ENCODE measurements around the gene SHISA2.

SHISA2 gene

GRCh38 chr13:26062853-26063444 is 11.1 kb upstream of the SHISA2 start:
- Histone ChIP-seq H3K27me3 (ENCODE audit: control insufficient read depth, insufficient read depth, low read length) (no peaks in the 10 kb centered on the region), H3K4me3 (ENCODE audit: low read depth, low read length) (no peak overlapping the region), H3K9ac (ENCODE audit: low read depth, low read length) (no peak overlapping the region), H3K9me3 (ENCODE audit: control insufficient read depth, insufficient read depth, low read length) (no peaks in the 10 kb centered on the region), H3K36me3 (ENCODE audit: control insufficient read depth, insufficient read depth, low read length) (no peaks in the 10 kb centered on the region), H3K4me1 (ENCODE audit: control insufficient read depth, insufficient read depth, low read length) (no peaks in the 10 kb centered on the region)

GRCh38 chr13:26061947-26062346 is 10.1 kb upstream of the SHISA2 start:
- H3K4me3 ChIP-seq (ENCODE audit: low read depth, low read length) = no peak overlapping the region
- H3K9ac ChIP-seq (ENCODE audit: low read depth, low read length) = no peak overlapping the region
- H3K27me3 ChIP-seq (ENCODE audit: control insufficient read depth, insufficient read depth, low read length) = no peaks in the 10 kb centered on the region
- H3K36me3 ChIP-seq (ENCODE audit: control insufficient read depth, insufficient read depth, low read length) = no peaks in the 10 kb centered on the region
- H3K9me3 ChIP-seq (ENCODE audit: control insufficient read depth, insufficient read depth, low read length) = no peaks in the 10 kb centered on the region
- H3K4me1 ChIP-seq (ENCODE audit: control insufficient read depth, insufficient read depth, low read length) = no peaks in the 10 kb centered on the region

- Histone ChIP-seq H3K36me3 (ENCODE audit: control insufficient read depth, insufficient read depth, low read length) (no peaks in the 10 kb centered on the region), H3K9me3 (ENCODE audit: control insufficient read depth, insufficient read depth, low read length) (no peaks in the 10 kb centered on the region)
Measured at GRCh38 chr13:26061256-26061655, 9.4 kb upstream of the SHISA2 start.

GRCh38 chr13:26060357-26060756 is 8.5 kb upstream of the SHISA2 start:
- Histone ChIP-seq H3K9me3 (ENCODE audit: control insufficient read depth, insufficient read depth, low read length) (no peaks in the 10 kb centered on the region), H3K36me3 (ENCODE audit: control insufficient read depth, insufficient read depth, low read length) (no peaks in the 10 kb centered on the region), H3K27me3 (ENCODE audit: control insufficient read depth, insufficient read depth, low read length) (no peaks in the 10 kb centered on the region), H3K4me1 (ENCODE audit: control insufficient read depth, insufficient read depth, low read length) (no peaks in the 10 kb centered on the region), H3K4me3 (ENCODE audit: low read depth, low read length) (no peak overlapping the region), H3K9ac (ENCODE audit: low read depth, low read length) (no peak overlapping the region)

More at GRCh38 chr13:26061256-26061655, 9.4 kb upstream of the SHISA2 start:
- Histone ChIP-seq H3K4me1 (ENCODE audit: control insufficient read depth, insufficient read depth, low read length) (no peaks in the 10 kb centered on the region), H3K9ac (ENCODE audit: low read depth, low read length) (no peak overlapping the region), H3K27me3 (ENCODE audit: control insufficient read depth, insufficient read depth, low read length) (no peaks in the 10 kb centered on the region), H3K4me3 (ENCODE audit: low read depth, low read length) (no peak overlapping the region)

GRCh38 chr13:26058704-26059103 is 6.9 kb upstream of the SHISA2 start:
- Histone ChIP-seq H3K4me3 (ENCODE audit: low read depth, low read length) (no peak overlapping the region), H3K27me3 (ENCODE audit: control insufficient read depth, insufficient read depth, low read length) (no peaks in the 10 kb centered on the region), H3K9me3 (ENCODE audit: control insufficient read depth, insufficient read depth, low read length) (no peaks in the 10 kb centered on the region), H3K9ac (ENCODE audit: low read depth, low read length) (no peak overlapping the region), H3K4me1 (ENCODE audit: control insufficient read depth, insufficient read depth, low read length) (no peaks in the 10 kb centered on the region), H3K36me3 (ENCODE audit: control insufficient read depth, insufficient read depth, low read length) (no peaks in the 10 kb centered on the region)

GRCh38 chr13:26054896-26055295 is 3.1 kb upstream of the SHISA2 start:
- Histone ChIP-seq H3K9me3 (ENCODE audit: control insufficient read depth, insufficient read depth, low read length) (no peaks in the 10 kb centered on the region), H3K36me3 (ENCODE audit: control insufficient read depth, insufficient read depth, low read length) (no peaks in the 10 kb centered on the region), H3K9ac (ENCODE audit: low read depth, low read length) (no peak overlapping the region), H3K4me1 (ENCODE audit: control insufficient read depth, insufficient read depth, low read length) (peaks cover 3% of the 10 kb centered on the region), H3K27me3 (ENCODE audit: control insufficient read depth, insufficient read depth, low read length) (peaks cover 32% of the 10 kb centered on the region), H3K4me3 (ENCODE audit: low read depth, low read length) (no peak overlapping the region)

- H3K4me3 ChIP-seq (ENCODE audit: low read depth, low read length) = no peak overlapping the region
- H3K9me3 ChIP-seq (ENCODE audit: control insufficient read depth, insufficient read depth, low read length) = no peaks in the 10 kb centered on the region
- H3K27me3 ChIP-seq (ENCODE audit: control insufficient read depth, insufficient read depth, low read length) = peaks cover 46% of the 10 kb centered on the region
- peaks cover 3% of the 10 kb centered on the region for H3K4me1 ChIP-seq (ENCODE audit: control insufficient read depth, insufficient read depth, low read length)
- no peaks in the 10 kb centered on the region for H3K36me3 ChIP-seq (ENCODE audit: control insufficient read depth, insufficient read depth, low read length)
- H3K9ac ChIP-seq (ENCODE audit: low read depth, low read length) = no peak overlapping the region
Measured at GRCh38 chr13:26053418-26053980, 1.7 kb upstream of the SHISA2 start.

- Histone ChIP-seq H3K4me1 (ENCODE audit: control insufficient read depth, insufficient read depth, low read length) (peaks cover 3% of the 10 kb centered on the region), H3K27me3 (ENCODE audit: control insufficient read depth, insufficient read depth, low read length) (peaks cover 52% of the 10 kb centered on the region), H3K36me3 (ENCODE audit: control insufficient read depth, insufficient read depth, low read length) (no peaks in the 10 kb centered on the region), H3K4me3 (ENCODE audit: low read depth, low read length) (peak overlapping the region; percentile 61), H3K9me3 (ENCODE audit: control insufficient read depth, insufficient read depth, low read length) (no peaks in the 10 kb centered on the region), H3K9ac (ENCODE audit: low read depth, low read length) (no peak overlapping the region)
Measured at GRCh38 chr13:26052337-26052736, 521 bp upstream of the SHISA2 start.

- peaks cover 54% of the 10 kb centered on the region for H3K27me3 ChIP-seq (ENCODE audit: control insufficient read depth, insufficient read depth, low read length)
- peaks cover 3% of the 10 kb centered on the region for H3K36me3 ChIP-seq (ENCODE audit: control insufficient read depth, insufficient read depth, low read length)
- peaks cover 3% of the 10 kb centered on the region for H3K4me1 ChIP-seq (ENCODE audit: control insufficient read depth, insufficient read depth, low read length)
- H3K4me3 ChIP-seq (ENCODE audit: low read depth, low read length) = peak overlapping the region; percentile 41
- peak overlapping the region; percentile 47 for H3K9ac ChIP-seq (ENCODE audit: low read depth, low read length)
- no peaks in the 10 kb centered on the region for H3K9me3 ChIP-seq (ENCODE audit: control insufficient read depth, insufficient read depth, low read length)
Measured at GRCh38 chr13:26051231-26051656, 572 bp downstream of the SHISA2 start.

- peaks cover 3% of the 10 kb centered on the region for H3K4me1 ChIP-seq (ENCODE audit: control insufficient read depth, insufficient read depth, low read length)
- no peak overlapping the region for H3K9ac ChIP-seq (ENCODE audit: low read depth, low read length)
- H3K9me3 ChIP-seq (ENCODE audit: control insufficient read depth, insufficient read depth, low read length) = no peaks in the 10 kb centered on the region
- peaks cover 56% of the 10 kb centered on the region for H3K27me3 ChIP-seq (ENCODE audit: control insufficient read depth, insufficient read depth, low read length)
- peaks cover 4% of the 10 kb centered on the region for H3K36me3 ChIP-seq (ENCODE audit: control insufficient read depth, insufficient read depth, low read length)
- peak overlapping the region; percentile 41 for H3K4me3 ChIP-seq (ENCODE audit: low read depth, low read length)
Measured at GRCh38 chr13:26050568-26051230, 1.1 kb downstream of the SHISA2 start.

GRCh38 chr13:26048741-26049140 is 3.1 kb downstream of the SHISA2 start:
- H3K27me3 ChIP-seq (ENCODE audit: control insufficient read depth, insufficient read depth, low read length) = peaks cover 56% of the 10 kb centered on the region
- H3K4me3 ChIP-seq (ENCODE audit: low read depth, low read length) = peak overlapping the region; percentile 41
- no peak overlapping the region for H3K9ac ChIP-seq (ENCODE audit: low read depth, low read length)
- H3K4me1 ChIP-seq (ENCODE audit: control insufficient read depth, insufficient read depth, low read length) = peaks cover 3% of the 10 kb centered on the region
- H3K36me3 ChIP-seq (ENCODE audit: control insufficient read depth, insufficient read depth, low read length) = peaks cover 4% of the 10 kb centered on the region
- H3K9me3 ChIP-seq (ENCODE audit: control insufficient read depth, insufficient read depth, low read length) = no peaks in the 10 kb centered on the region

- Histone ChIP-seq H3K9me3 (ENCODE audit: control insufficient read depth, insufficient read depth, low read length) (no peaks in the 10 kb centered on the region), H3K4me3 (ENCODE audit: low read depth, low read length) (no peak overlapping the region), H3K36me3 (ENCODE audit: control insufficient read depth, insufficient read depth, low read length) (peaks cover 4% of the 10 kb centered on the region), H3K4me1 (ENCODE audit: control insufficient read depth, insufficient read depth, low read length) (no peaks in the 10 kb centered on the region), H3K9ac (ENCODE audit: low read depth, low read length) (no peak overlapping the region), H3K27me3 (ENCODE audit: control insufficient read depth, insufficient read depth, low read length) (peaks cover 40% of the 10 kb centered on the region)
Measured at GRCh38 chr13:26047040-26047439, 4.8 kb downstream of the SHISA2 start.

All from iPS-15b (cell line).